ENCODE data around the gene PRR12. TPM values are rescaled to one million over a fixed set of nuclear protein-coding genes. Genes with fewer than 3 reads are reported as not detected.

The PRR12 gene
- total RNA-seq, 1 donor from 2014 or later = 15.5 TPM

DNA sequence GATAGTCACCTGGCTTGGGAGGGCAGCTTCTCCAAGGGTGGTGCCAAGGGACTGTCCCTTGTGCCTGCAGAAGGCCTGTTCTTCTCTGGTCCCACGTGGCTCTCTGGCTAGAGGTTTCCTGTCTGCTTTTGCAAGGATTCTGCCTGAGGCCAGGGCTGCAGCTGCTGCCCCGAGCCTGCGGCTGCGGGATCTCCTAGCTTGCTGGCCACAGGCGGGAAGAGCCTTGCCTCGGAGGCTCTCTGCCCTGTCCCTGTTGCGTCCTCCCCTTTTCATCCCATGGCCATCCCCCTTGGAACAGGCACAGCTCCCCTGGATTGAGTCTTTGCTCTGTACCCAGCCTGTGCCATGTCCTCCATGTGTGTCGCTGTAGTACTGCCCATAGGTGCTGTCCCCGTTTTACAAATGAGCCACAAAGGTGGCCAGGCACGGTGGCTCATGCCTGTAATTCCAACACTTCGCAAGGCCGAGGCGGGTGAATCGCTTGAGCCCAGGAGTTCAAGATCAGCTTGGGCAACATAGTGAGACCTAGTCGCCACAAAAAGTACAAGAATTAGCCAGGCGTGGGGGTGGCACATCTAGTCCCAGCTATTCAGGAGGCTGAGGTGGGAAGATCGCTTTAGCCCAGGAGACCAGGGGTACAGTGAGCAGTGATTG, 65.6 kb downstream of the PRR12 start:
- H3K4me3 ChIP-seq = no peak overlapping the region
- peaks cover 4 to 95% of the 10 kb centered on the region in 2 donors for H3K36me3 ChIP-seq
- no peaks in the 10 kb centered on the region for H3K9me3 ChIP-seq
- no peak for DNase-seq (ENCODE audit: extremely low spot score in 2 of 2)
- H3K27me3 ChIP-seq = no peaks in the 10 kb centered on the region
- no peaks in the 10 kb centered on the region for H3K4me1 ChIP-seq
- no peak for TF ChIP-seq POLR2A (IDR thresholded peaks at IDR 0.05)
- TF ChIP-seq, protein P1, sequence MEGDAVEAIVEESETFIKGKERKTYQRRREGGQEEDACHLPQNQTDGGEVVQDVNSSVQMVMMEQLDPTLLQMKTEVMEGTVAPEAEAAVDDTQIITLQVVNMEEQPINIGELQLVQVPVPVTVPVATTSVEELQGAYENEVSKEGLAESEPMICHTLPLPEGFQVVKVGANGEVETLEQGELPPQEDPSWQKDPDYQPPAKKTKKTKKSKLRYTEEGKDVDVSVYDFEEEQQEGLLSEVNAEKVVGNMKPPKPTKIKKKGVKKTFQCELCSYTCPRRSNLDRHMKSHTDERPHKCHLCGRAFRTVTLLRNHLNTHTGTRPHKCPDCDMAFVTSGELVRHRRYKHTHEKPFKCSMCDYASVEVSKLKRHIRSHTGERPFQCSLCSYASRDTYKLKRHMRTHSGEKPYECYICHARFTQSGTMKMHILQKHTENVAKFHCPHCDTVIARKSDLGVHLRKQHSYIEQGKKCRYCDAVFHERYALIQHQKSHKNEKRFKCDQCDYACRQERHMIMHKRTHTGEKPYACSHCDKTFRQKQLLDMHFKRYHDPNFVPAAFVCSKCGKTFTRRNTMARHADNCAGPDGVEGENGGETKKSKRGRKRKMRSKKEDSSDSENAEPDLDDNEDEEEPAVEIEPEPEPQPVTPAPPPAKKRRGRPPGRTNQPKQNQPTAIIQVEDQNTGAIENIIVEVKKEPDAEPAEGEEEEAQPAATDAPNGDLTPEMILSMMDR (IDR thresholded peaks at IDR 0.05) = no peak
- no peak for TF ChIP-seq POLR2AphosphoS5 (IDR thresholded peaks at IDR 0.05; ENCODE audit: insufficient read depth in 1 of 2, low read depth in 1 of 2)
- intact Hi-C loops (cut with DNase I) = no loop called here
- no peak overlapping the region for H3K27ac ChIP-seq

DNA sequence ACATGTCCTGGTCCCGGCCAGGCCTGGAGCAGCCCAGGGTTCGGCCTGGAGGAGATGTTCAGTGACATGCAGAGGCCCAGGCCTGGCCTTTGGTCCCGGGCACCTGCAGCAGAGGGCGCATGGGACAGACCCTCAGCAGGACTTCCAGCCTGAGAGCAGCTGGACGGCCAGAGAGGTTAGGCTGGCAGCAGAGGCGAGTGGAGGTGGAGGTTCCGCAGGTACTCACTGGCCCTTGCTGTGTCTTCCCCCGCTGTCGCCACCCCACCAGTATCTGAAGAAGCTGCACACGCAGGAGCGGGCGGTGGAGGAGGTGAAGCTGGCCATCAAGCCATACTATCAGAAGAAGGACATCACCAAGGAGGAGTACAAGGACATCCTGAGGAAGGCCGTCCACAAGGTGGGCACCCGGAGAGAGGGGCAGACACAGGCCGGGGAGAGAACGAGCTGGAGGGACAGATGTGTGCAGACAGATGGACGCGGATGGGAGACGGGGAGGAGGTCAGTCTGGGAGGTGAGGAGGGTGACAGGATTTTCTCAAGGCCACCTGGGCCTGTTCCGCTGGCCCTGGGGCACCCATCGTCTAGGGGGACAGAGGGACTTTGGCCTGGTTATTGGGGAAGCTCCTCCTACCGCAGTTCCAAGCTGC, 66.6 kb downstream of the PRR12 start:
- intact Hi-C loops (cut with DNase I) = no loop called here
- TF ChIP-seq POLR2A (IDR thresholded peaks at IDR 0.05) (no peak), POLR2AphosphoS5 (IDR thresholded peaks at IDR 0.05; ENCODE audit: insufficient read depth in 1 of 2, low read depth in 1 of 2) (no peak)
- TF ChIP-seq, protein P1 (IDR thresholded peaks at IDR 0.05) = no peak
- Histone ChIP-seq H3K27ac (no peak overlapping the region), H3K36me3 (peaks cover 4 to 100% of the 10 kb centered on the region in 2 donors), H3K27me3 (no peaks in the 10 kb centered on the region), H3K4me1 (no peaks in the 10 kb centered on the region), H3K4me3 (no peak overlapping the region), H3K9me3 (no peaks in the 10 kb centered on the region)
- no peak for DNase-seq (ENCODE audit: extremely low spot score in 2 of 2)

DNA sequence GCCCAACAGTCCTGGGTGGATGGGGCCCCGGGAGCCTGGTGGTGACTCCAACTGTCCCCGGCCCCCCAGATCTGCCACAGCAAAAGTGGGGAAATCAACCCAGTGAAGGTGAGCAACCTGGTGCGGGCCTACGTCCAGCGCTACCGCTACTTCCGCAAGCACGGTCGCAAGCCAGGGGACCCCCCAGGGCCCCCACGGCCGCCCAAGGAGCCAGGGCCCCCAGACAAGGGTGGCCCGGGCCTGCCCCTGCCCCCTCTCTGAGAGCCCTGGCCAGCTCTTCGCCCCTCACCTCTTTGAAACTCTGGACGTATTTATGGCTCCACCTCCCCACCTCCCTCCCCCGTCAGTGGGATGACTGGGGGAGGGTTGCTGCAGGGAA, 67.1 kb downstream of the PRR12 start:
- Histone ChIP-seq H3K9me3 (no peaks in the 10 kb centered on the region), H3K27me3 (no peaks in the 10 kb centered on the region), H3K4me1 (no peaks in the 10 kb centered on the region), H3K36me3 (peaks cover 4 to 98% of the 10 kb centered on the region in 2 donors), H3K27ac (no peak overlapping the region), H3K4me3 (no peak overlapping the region)
- intact Hi-C loops (cut with DNase I) = no loop called here
- no peak for DNase-seq (ENCODE audit: extremely low spot score in 2 of 2)
- TF ChIP-seq, protein P1 (IDR thresholded peaks at IDR 0.05) = no peak
- TF ChIP-seq POLR2AphosphoS5 (IDR thresholded peaks at IDR 0.05; ENCODE audit: insufficient read depth in 1 of 2, low read depth in 1 of 2) = no peak
- TF ChIP-seq POLR2A (IDR thresholded peaks at IDR 0.05) = no peak

DNA sequence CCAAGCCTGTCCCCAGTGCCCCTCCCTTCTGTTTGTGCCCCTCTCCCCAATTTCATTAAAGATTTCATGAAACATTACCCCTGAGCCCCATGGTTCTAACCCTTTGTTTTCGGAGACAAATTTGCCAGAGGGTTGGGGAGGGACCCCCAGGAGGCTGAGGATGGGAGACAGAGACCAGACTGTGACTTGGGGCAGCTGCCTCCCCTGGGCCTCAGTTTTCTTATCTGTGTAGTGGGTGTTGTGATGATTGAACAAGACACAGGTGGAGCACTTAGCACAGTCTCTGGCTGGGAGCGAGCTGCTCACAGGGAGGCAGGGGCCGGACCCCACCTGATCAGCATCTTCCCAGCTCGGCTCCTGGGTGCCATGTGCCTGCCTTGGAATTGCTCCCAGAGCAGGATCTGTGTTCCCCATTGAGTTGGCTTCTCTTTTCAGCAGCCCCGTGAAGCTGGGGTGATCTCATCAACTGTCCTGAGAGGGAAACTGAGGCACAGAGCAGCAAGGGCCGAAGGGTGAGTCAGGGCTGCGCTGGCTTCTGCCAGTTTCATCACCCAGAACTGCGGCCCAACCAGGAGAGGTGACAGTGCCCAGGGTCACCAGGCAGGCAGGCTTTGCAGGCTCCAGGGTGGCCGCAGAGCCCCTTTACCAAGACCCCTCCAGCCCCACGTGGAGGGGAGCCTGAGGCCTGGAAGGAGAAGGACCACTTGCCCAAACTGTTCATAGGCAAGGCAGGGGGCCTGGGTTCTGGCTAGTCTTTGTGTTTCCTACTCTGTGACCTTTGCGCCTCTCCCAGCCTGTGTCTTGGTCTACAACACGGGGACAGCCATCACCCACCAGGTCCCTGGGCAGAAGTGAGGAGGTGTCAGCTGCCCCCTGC, 67.8 kb downstream of the PRR12 start:
- TF ChIP-seq POLR2AphosphoS5 (IDR thresholded peaks at IDR 0.05; ENCODE audit: insufficient read depth in 1 of 2, low read depth in 1 of 2) = no peak
- TF ChIP-seq, protein P1 (IDR thresholded peaks at IDR 0.05) = no peak
- TF ChIP-seq POLR2A (IDR thresholded peaks at IDR 0.05) = no peak
- DNase-seq (ENCODE audit: extremely low spot score in 2 of 2) = no peak
- Histone ChIP-seq H3K27me3 (no peaks in the 10 kb centered on the region), H3K9me3 (no peaks in the 10 kb centered on the region), H3K27ac (no peak overlapping the region), H3K4me1 (peaks cover 6% of the 10 kb centered on the region), H3K4me3 (no peak overlapping the region), H3K36me3 (peaks cover 4 to 92% of the 10 kb centered on the region in 2 donors)
- intact Hi-C loops (cut with DNase I) = no loop called here

Measured in vagina (tissue), 2 donors.